Ammon's horn (tissue), 1 donor: Measurements from ENCODE around the gene MYBBP1A.

Source experiments
- DNase-seq: peaks from one replicate; pipeline ENCODE4 v3.0.0-alpha.2; 2016; ENCODE audit warnings: low spot score

MYBBP1A gene

DNA sequence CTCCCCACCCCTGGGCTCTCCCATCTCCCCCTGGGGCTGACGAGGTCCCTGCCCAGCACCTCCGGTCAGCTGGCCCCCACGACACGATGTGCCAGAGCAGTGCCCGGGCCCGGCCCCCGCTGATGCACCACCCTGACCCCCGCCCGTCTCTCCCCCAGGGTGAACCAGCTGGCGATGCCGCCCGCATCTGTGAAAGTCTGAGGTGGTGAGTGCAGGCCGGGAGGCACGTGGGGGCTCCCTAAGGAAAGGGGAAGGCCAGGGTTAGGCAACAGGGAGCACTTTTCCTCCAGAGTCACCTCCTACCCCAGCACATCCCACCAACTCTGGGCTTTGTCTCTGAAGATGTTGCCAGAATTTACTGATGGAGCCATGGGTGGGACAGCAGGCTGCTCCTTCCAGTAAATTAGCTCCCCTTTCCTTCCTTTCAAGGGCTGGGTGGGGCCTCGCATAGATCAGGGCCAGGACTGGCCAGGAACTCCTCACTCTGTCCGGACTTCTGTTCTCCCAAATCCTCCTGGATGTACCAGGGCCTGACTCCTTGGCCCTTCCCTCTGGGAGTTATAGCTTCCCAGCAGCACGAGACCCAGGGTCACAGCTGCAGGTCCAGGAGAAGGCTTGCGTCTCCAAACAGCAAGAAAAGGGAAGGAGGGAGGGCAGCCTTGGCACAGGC is 18.3 kb downstream of the MYBBP1A start:
- DNase-seq = no peak

DNA sequence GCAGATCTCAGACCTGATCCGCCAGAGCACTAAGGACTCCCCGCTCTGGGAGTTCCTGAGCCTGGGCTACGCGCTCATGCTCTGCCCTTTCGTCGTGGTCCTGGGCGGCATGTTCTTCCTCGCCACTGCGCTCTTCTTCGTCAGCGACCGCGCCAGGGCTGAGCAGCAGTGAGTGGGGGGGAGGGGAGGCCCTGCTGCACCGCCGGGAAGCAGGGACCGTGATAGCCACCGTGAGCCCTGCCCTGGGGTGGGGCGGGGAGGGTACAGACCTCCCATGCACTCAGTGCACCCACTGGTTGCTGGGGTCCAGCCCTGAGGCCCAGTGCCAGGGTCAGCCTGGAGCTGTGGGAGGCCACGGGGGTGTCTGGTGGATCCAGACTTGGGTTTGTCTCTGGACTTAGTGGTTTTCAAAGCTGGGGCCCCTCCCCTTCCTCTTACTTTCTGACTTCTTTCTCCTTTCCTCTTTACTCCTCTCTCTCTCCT is 18.9 kb downstream of the MYBBP1A start:
- peak; percentile 54 for DNase-seq

DNA sequence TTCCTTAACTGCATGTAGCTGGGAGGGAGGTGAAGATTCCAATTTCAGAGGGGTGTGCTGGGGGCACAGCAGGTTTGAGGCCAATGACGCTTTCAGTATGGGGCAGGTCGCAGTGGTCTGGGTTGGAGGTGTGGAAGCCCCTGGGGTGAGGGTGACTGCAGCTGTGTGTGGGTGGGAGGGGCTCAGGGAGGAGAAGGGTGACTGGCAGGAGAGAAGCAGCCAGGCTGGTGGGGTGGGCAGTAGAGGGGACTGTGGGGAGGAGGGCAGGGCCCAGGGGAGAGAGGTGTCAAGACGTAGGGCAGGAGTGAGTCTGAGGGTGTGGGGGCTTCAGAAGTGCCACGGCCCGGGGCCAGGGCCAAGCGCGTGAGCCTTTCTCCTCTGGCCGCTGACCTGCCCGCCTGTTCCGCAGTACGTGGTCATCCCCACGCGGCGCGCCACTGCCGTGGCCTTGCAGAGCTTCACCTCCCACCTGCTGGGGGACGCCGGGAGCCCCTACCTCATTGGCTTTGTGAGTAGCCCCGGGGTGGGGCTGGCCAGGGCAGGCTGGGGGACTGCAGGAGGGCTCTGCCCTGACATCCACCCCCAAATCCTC is 19.4 kb downstream of the MYBBP1A start:
- DNase-seq = no peak

DNA sequence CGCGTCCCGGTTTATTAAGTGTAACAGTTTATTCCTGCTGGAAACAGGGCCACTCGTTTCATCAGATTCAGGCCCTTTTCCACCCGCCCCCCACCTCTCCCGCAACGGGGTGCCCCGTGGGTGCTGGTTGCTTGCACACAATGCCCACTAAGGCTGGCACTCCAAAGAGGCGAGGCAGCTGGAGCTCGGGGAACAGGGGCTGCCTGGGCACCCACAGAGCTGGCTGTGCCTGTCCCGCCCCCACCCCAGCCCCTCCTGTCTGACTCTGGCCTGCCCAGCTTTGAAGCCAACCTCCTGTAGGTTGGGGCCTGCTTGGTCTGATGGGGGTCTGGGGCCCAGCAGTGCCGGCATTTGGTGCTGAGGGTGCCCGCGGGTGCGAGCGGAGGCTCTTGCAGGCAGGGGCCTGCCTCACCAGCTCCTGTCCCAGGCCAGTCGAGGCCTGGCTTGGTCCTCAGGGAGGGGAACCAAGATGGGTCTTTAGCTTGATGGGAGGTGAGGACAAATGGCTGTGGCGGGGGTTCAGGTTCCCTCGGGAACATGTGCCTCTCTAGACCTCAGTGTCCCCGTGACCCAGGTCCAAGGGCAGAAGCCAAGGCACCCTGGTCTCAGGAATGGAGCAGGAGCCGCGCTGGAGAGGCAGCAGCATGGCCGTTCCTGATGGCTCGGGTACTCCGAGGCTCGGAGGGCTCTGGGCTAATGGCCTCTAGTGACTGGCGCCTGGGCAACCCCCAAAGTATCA is 20.1 kb downstream of the MYBBP1A start:
- DNase-seq = peak; percentile 36

DNA sequence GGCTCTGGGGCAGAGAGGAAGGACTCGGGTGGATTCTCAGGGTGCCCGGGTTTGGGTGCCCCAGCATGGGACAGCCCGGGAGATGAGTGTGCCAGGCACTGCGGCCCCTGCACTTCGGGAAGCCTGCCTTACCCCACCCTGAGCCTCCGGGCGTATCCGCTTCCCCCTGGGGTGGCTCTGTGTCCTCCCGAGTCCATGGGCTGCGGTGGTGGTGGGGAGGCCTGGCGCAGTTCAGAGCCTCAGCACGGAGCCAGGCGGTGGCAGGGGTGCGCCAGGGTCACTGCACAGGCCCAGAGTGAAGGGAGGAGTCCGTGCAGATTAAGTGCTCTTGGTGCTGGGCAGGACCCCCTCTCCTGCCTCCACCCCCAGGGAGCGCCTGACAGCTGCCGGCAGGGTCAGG is 20.7 kb downstream of the MYBBP1A start:
- DNase-seq = peak; percentile 64

DNA sequence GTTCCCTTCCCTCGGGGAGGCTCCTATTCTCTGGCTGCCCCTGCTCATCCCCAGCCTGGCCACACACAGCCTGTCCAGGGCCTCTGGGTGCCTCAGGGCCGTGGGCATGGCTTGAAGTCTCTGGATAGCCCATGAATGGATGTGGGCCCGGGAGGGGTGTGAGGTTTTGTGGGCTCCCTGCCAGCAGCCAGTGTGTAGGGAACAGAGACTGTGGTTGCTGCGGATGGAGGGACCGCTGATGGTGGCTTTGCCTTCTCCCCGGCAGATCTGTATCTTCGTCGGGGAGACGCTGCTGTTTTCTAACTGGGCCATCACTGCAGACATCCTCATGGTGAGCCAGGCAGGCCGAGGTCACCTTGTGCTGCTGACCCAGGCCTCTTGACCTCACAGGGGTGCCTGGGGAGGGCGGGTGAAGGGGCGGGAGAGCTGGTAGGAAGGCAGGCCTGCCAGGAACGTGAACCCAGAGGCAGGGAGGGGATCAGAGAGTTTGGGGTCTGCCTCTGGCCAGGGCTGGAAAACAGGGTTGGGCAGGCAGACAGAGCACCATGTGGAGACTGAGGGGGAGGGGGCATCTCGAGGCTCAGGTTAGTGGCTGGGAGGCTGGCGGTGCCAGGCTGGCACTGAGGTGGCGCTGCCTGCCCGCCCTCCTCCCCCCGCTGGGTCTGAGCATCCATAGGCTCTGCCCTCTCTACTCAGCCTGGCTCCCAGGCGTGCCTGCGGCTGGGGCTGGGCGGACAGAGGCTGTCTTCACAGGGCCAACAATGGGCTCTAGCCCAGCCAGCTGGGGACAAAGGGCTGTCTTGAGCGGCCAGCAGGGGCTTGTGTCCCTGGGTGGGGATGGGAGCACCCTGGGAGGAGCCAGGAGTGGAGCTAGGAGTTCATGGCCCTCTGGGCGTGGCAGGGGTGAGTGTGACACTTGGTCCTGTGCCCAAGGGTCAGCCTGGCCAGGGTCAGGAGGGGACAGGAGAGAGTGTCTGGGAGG is 21.4 kb downstream of the MYBBP1A start:
- peak; percentile 97 for DNase-seq

DNA sequence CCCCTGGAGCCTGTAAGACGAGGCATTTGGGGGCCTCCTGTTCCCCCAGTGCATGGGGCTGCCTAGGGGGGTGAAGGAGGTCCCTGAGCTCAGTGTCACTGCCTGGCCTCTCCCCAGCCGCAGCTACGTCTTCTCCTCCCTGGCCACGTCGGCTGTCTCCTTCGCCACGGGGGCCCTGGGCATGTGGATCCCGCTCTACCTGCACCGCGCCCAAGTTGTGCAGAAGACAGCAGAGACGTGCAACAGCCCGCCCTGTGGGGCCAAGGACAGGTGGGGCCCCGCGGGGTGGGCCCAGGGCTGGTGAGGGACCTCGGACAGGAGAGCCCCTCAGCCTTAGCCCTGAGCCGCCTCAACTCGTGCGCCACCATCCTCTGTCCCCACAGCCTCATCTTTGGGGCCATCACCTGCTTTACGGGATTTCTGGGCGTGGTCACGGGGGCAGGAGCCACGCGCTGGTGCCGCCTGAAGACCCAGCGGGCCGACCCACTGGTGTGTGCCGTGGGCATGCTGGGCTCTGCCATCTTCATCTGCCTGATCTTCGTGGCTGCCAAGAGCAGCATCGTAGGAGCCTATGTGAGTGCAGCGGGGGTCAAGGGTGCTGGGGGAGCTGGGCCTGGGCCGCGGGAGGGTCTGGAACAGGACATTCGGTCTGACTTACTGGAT is 22.2 kb downstream of the MYBBP1A start:
- no peak for DNase-seq

DNA sequence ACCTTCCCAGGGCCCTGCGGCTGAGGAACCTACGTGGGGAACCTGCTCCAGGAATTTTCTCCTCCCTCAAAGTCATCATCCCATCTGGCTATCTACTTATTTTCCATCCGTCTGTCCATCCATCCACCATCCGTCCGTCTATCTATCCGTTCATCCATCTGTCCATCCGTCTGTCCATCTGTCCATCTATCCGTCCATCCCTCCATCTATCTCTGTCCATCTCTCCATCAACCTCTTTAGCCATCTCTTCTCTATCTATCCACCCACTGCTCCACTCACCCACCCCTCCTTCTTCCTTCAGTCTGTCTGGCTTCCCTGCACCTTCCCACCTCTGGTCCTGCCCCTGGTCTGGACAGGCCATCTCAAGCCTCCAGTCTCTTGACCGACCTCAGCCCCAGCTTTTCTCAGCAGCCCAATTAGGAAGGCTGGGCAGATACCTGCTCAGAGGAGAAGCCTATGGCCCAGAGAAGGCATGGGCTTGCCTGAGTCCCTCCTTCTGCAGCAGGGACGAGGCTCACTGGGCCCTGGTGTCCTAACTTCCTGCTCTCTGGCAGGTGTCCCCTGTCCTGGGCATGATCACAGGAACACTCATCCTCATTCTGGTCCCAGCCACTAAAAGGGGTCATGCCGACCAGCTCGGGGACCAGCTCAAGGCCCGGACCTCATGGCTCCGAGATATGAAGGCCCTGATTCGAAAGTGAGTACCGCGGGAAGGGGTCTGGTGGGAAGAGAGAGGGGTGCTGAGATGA is 23.0 kb downstream of the MYBBP1A start:
- DNase-seq = no peak

DNA sequence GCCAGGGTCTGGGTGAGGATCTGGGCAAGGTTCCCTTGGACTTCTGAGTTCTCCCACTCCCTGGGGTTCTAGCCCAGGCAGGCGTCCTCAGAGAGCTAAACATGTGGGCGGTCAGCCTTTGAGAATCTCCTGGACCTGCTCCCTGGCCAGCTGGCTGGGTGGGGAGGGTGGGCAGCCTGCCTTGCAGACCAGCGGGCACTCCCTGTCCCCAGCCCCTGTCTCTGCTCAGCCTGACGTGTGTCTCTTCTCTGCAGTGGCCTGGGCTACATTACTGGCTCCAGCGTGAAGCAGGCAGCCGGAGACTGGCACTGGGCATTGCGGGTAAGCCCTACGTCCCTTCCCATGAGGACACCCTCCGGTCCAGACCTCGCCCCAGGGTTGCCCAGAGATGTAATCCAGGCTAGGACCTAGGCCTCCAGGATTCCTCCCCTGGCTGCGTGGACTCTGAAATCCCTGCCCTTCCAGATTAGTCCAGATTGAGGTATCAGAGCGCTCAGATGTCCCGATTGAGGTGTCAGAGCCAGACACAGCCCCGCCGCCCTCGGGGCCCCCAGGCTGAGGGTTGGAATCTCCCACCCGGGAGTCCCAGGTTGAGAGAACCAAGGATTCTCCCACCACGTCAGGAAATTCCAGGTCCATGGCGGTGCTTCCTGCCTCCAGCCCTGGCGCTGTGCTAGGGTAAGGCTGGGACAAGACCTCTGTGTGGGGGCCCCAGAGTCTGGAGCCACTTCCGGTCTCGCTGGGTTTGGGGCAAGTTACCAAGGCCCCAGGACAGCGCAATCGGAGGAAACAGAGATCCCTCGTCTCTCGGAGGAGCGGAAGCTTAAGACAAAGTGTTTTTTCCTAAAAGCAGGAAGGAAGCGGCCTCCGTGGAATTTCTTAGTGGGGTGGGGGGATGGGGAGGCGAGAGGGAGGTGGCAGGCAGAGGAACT is 24.1 kb downstream of the MYBBP1A start:
- DNase-seq = no peak

DNA sequence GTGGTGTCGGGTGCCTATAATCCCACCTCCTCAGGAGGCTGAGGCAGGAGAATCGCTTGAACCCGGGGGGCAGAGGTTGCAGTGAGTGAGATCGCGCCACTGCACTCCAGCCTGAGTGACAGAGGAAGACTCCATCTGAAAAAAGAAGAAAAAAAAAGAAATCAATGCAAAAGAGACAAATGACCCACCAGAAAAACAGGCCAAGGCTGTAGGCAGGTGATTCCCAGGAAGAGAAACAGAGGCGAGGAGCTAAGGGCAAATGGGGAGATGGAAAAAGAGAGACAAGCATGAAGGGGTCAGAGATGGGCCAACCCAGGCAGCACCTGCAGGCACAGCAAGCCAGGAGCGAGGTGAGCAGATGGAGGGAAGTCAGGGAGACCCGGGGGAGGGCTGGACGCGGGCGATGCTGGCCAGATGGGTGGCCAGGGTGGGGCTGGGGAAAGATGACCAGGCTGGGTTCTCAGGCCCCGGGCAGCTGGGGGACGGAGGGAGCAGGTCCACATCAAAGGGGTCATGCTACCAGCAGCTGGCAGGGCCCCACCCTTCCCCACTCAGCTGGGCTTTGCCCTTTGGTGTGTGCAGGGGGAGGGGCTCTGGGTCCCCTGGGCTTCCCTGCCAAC is 25.5 kb downstream of the MYBBP1A start:
- no peak for DNase-seq

DNA sequence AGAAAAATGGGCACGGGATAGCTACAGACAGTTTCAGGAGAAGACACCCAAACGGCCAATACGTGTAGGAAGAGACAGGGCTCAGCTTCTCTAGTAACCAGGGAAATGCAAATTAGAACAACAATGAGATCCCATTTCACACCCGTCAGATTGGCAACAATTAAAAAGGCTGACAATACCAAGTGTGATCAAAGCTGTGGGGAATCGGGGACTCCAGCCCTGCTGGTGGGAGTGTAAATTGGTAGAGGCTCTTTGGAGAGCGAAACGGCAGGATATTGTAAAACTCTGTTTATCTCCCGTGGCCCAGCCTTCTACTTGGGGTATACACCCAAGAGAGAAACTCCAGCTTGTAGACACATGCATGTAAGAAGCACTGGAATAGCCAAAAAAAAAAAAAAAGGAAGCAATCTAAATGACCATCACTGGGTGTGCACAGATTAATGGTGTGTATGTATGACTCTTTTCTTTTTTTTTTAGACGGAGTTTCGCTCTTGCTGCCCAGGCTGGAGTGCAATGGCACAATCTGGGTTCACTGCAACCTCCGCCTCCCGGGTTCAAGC is 27.5 kb downstream of the MYBBP1A start:
- DNase-seq = peak; percentile 48

DNA sequence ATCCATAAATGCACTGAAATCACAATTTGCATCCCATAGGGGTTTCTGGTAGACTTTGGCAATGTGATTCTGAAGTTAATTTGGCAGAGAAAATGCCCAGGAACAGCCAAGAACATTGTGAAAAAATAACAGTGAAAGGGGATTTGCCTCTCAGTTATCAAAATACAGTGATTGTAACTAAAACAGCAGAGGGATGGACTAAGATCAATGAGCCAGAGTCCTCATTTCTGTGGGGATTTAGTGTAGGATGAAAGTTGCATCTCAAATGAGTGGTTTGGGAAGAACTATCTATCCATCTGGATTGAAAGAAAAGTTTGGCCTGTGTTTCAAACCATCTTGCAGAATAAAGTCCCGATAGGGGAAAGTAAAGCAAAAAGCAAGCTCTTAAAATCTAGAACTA is 28.1 kb downstream of the MYBBP1A start:
- DNase-seq = no peak

DNA sequence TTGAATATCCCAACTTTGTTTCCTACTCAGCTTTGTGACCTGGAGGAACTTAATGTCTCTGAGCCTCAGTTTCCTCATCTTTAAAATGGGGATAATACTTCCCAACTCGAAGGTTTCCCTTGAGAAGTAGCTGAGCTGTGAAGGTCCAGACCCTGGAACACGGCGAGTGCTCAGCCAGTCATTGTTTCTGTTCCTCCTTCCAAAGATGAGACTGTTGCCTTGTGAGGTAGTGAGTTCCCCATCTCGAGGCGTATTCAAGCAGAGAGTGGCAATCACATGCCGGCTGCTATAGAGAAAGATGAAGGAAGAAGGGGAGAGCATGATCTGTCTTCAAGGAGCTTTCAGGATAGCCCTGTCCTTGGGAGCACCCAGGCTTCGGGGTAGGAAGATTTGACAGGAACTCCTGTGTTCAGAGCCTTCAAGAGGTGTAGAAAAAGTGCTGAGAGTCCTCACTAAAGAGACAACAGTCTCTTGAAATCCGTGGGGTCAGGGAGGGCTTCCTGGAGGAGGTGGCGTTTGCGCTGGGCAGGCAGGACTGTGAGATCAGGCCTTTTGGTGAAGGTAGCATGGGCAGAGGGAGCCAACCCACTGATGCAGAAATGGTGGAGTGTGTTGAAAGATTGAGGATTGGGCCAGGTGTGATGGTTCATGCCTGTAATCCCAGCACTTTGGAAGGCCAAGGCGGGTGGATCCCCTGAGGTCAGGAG is 29.3 kb downstream of the MYBBP1A start:
- DNase-seq = no peak

DNA sequence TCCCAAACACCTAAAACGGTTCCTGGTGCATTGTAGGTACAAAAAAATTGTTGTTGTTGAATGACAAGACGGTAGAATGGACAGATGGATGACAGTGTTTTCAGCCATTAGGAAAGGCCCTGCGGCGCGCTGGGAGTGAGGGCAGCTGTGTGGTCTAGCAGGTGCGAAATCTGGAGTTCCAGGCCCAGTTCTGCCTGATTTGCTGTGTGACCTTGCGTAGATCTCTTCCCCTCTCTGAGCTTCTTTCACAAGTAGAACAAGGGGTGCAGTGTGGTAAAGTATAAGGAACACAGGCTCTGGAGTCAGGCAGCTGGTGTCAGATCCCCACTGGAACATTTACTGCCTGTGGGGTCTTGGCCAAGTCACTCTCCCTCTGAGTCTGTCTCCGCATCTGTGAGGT is 31.2 kb downstream of the MYBBP1A start:
- DNase-seq = no peak

DNA sequence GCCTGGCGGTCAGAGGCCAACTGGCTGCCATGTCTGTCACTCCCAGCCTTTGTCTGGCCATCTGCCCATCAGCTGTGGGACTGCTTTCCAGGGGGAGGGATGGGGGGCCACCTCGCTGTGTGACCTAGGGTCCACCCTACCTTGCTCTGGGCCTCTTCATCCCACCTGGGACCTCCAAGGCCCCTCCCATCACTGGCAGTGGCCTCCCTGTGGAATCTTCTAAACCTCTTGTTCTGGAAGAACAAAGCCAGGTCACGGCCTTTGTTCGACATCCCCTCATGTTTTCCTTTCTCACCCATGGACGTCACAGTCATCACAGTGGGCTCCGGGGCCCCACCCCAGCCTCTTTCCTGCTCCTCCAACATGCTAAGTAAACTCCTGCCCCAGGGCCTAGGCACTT is 32.5 kb downstream of the MYBBP1A start:
- DNase-seq = no peak

DNA sequence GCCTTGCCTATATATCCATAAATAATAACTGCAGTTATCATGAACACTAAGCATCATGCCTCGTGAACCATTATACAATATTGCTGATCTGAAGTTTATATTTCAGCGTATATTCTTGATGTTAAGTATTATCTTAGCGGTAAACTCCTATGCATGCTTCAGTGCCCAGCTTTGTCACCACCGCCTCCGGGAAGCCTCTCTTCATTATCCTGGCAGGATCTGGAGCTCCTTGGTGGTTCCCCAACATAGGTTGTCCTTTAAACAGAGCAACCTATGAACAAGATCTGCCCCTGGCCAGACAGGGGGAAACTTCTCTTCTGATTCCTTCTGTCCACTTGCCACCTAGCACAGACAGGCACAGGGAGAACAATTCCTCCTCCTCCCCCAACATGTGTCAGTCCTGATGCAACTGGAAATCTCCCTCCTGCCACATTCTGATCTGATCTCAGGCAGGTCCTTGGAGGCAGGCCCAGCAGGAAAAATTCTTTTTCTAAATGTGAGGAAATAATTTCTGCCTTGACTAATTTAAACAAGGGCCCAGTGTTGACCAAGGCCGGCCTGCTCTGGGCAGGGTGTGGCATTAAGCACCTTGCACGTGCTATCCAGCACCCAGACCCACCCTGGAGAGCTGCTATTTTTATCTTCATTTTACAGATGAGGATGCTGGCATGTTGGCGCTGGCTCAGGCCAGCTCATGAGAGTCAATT is 34.1 kb downstream of the MYBBP1A start:
- DNase-seq = no peak

DNA sequence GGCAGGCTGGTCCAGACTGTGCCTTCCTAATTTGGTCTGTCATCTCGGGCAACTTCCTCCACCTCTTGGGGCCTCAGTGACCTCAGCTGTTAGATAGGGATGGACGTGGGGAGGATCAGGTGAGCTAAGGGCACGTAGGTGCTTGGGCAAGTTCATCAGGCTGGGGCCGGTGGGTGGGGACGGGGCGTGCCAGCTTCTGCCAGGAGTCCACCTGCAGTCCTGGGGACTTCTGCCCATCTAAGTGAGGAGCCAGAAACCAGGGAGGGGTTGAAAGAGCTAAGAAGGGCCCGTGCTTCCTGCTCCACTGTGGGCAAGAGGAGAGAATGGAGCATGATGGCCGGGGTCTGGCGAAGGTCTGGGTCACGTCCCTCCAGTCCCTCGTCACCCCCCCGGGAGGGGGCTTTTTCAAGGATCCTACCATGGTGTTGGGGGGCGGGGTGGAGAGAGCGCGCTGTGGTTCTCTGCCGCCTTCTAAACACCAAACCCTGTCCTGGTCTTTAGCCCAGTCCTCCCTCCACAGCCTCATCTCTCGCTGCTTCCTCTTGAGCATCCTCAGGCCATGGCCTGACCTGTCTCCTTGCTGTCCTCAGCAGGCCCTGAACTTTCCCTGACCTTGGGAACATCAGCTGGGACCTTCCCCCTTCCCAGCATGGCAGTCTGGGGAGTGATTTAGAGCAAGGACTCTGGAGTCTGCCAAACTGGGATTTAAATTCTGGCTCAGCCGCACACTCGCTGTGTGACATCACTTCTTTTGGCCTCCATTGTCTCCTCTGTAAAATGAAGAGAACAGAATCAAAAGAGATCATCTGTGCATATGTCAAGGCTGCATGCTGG is 34.9 kb downstream of the MYBBP1A start:
- DNase-seq = no peak
